Neural crest cell (in vitro differentiated cells): ENCODE data around the gene TNS3. TPM values are rescaled to one million over a fixed set of nuclear protein-coding genes. Genes with fewer than 3 reads are reported as not detected.

Source experiments
- DNase-seq: peaks from one replicate; pipeline ENCODE4 v3.0.0; 2021; ENCODE audit warnings: low read depth, mixed read lengths, low spot score
- H3K27ac Mint-ChIP-seq: one replicate; pipeline ENCODE4 v1.8.0; 2021; ENCODE audit warnings: mild to moderate bottlenecking, mixed read lengths; ENCODE audit not compliant: unreplicated experiment
- H3K27me3 Mint-ChIP-seq: 2 replicates; pipeline ENCODE4 v1.8.0; 2021; ENCODE audit warnings: low read depth, mild to moderate bottlenecking, mixed read lengths
- H3K36me3 Mint-ChIP-seq: 2 replicates; pipeline ENCODE4 v1.8.0; 2021; ENCODE audit warnings: low read depth, mild to moderate bottlenecking, mixed read lengths
- H3K4me1 Mint-ChIP-seq: 2 replicates; pipeline ENCODE4 v1.8.0; 2021; ENCODE audit warnings: mixed read lengths
- H3K4me3 Mint-ChIP-seq: one replicate; pipeline ENCODE4 v1.8.0; 2021; ENCODE audit warnings: mild to moderate bottlenecking, mixed read lengths
- H3K9me3 Mint-ChIP-seq: 2 replicates; pipeline ENCODE4 v1.8.0; 2021; ENCODE audit warnings: mixed read lengths
- CTCF ChIP-seq: fragments of 200-600 bp; sonication (generic); conservative IDR thresholded peaks from 2 replicates; pipeline ENCODE4 v1.5.0; 2021; ENCODE audit warnings: antibody characterized with exemption, mild to moderate bottlenecking
- total RNA-seq: library from RNA; stranded (reverse); gene quantifications from 2 replicates; pipeline ENCODE4 v1.2.1, GENCODE V29; 2021

The TNS3 gene
- total RNA-seq, 1 donor from 2014 or later = 26.4 TPM

GRCh38 chr7:47448971-47449370, 132.9 kb downstream of the TNS3 start:
- no peaks in the 10 kb centered on the region for H3K36me3 Mint-ChIP-seq
- no peak for TF ChIP-seq CTCF
- no peaks in the 10 kb centered on the region for H3K27me3 Mint-ChIP-seq
- H3K4me1 Mint-ChIP-seq = peaks cover 32% of the 10 kb centered on the region
- no peak for DNase-seq
- H3K4me3 Mint-ChIP-seq = no peak overlapping the region
- H3K27ac Mint-ChIP-seq = no peak overlapping the region
- H3K9me3 Mint-ChIP-seq = no peaks in the 10 kb centered on the region

DNA sequence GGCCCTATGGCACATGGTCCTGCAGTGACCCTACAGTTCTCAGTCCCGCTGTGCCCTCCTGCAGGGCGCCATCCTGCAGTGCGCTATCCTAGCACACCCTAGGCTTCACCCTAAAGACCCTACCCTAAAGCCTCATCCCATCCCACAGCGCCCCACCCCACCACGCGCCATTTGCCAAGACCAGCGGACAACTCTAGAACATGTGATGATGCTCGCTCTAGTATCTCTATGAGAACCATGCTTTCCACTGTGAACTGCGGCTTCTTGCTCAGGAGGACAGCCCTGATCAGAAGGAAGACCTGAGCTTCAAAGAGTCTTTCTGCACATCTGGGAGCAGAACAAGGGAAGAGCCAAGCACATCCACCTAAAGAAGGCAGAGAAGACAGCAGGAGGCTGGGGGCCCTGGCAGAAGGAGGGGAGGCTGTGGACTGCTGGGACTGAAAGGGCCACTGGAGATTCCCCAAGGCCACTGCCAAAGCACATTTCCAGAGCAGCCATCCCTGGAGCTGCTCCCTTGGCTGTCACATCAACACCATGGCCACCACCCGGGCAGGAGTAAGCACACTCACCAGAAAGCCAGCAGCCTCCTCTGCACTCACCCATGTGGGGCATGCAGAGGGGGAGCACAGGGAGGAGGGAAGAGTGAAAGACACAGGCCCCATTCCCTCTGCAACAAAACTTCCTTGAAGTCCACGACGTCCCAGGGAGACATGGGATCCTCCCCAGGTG, 134.1 kb downstream of the TNS3 start:
- no peak for TF ChIP-seq CTCF
- no peaks in the 10 kb centered on the region for H3K9me3 Mint-ChIP-seq
- H3K4me3 Mint-ChIP-seq = no peak overlapping the region
- peaks cover 26% of the 10 kb centered on the region for H3K4me1 Mint-ChIP-seq
- no peak overlapping the region for H3K27ac Mint-ChIP-seq
- no peaks in the 10 kb centered on the region for H3K36me3 Mint-ChIP-seq
- DNase-seq = no peak
- no peaks in the 10 kb centered on the region for H3K27me3 Mint-ChIP-seq

- no peaks in the 10 kb centered on the region for H3K27me3 Mint-ChIP-seq
These were observed 134.9 kb downstream of the TNS3 start for GRCh38 chr7:47446871-47447466.

DNA sequence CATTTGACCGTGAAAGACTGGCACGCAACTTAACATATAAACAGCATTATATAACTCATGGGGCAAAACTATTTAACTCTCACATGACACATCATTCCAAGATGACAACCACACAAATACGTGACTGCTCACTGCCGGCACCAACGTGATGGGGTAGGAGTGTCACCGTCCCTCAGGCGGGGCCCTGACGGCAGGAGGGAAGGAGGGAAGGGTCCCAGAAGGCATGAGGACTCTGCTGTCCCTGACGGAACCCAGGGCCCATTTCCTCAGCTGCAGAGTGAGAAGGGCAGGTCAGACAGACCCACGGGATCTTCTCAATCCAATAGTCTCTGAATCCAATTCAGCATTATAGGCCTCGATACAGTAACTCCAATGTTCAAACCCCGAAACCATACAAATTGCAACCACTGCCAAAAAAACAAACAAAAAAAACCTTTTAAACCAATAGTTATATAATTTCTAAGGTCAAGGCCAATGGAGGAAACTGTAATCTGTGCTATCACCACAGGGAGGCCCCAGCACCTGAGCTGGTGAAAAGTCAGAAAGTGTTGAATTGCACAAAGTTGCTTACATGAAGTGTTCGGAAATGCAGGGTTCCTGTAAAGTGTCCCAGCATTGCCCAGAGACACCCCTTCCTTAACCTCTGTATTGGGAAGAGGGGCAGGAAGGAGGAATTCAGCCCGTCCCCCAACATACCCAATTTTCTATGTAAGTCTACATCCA, 137.4 kb downstream of the TNS3 start:
- no peaks in the 10 kb centered on the region for H3K9me3 Mint-ChIP-seq
- H3K36me3 Mint-ChIP-seq = no peaks in the 10 kb centered on the region
- H3K4me3 Mint-ChIP-seq = no peak overlapping the region
- no peak overlapping the region for H3K27ac Mint-ChIP-seq
- peaks cover 19% of the 10 kb centered on the region for H3K4me1 Mint-ChIP-seq
- peak; percentile 59 for TF ChIP-seq CTCF
- H3K27me3 Mint-ChIP-seq = no peaks in the 10 kb centered on the region
- DNase-seq = no peak

More at GRCh38 chr7:47446871-47447466, 134.9 kb downstream of the TNS3 start:
- no peak for DNase-seq
- Mint-ChIP-seq H3K27ac (peak overlapping the region; percentile 44), H3K4me3 (no peak overlapping the region), H3K36me3 (no peaks in the 10 kb centered on the region), H3K4me1 (peaks cover 26% of the 10 kb centered on the region), H3K9me3 (no peaks in the 10 kb centered on the region)
- TF ChIP-seq CTCF = no peak

GRCh38 chr7:47443049-47443448, 138.9 kb downstream of the TNS3 start:
- no peak for TF ChIP-seq CTCF
- DNase-seq = no peak
- H3K27ac Mint-ChIP-seq = no peak overlapping the region
- H3K27me3 Mint-ChIP-seq = no peaks in the 10 kb centered on the region
- no peaks in the 10 kb centered on the region for H3K36me3 Mint-ChIP-seq
- peaks cover 17% of the 10 kb centered on the region for H3K4me1 Mint-ChIP-seq
- H3K9me3 Mint-ChIP-seq = no peaks in the 10 kb centered on the region
- H3K4me3 Mint-ChIP-seq = no peak overlapping the region
